ENCODE results near the gene RBM20.

DNA sequence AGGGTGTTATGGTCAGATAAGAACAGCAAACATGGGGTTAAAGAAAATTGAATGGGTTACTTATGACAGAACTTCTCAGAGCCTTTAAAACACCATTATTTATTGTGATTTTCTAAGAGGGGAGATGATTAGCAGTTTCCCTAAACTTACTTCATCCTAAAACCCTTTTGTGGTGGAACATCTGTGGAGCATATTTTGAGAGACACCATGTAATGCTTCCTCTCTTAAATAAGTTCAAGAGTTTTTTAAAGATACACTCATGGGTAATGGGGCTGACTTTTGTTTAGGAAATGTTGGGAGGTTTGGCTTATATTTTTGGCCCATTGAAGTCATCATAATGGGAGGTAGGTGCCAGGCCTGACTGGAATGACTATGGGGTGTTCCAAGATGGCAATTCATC, 219.2 kb downstream of the RBM20 start:
- TF ChIP-seq, protein P1, sequence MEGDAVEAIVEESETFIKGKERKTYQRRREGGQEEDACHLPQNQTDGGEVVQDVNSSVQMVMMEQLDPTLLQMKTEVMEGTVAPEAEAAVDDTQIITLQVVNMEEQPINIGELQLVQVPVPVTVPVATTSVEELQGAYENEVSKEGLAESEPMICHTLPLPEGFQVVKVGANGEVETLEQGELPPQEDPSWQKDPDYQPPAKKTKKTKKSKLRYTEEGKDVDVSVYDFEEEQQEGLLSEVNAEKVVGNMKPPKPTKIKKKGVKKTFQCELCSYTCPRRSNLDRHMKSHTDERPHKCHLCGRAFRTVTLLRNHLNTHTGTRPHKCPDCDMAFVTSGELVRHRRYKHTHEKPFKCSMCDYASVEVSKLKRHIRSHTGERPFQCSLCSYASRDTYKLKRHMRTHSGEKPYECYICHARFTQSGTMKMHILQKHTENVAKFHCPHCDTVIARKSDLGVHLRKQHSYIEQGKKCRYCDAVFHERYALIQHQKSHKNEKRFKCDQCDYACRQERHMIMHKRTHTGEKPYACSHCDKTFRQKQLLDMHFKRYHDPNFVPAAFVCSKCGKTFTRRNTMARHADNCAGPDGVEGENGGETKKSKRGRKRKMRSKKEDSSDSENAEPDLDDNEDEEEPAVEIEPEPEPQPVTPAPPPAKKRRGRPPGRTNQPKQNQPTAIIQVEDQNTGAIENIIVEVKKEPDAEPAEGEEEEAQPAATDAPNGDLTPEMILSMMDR (IDR thresholded peaks at IDR 0.05), result no peak
- no peak for TF ChIP-seq POLR2A (IDR thresholded peaks at IDR 0.05)
- no peak for TF ChIP-seq EP300 (IDR thresholded peaks at IDR 0.05)

Measured in stomach (tissue), 4 donors.